GM10266 (cell line): ENCODE measurements around the gene PTPRCAP.

Source experiments
- DNase-seq: peaks from one replicate; pipeline ENCODE4 v3.0.0; 2012; ENCODE audit errors: extremely low spot score
- TF ChIP-seq, protein P1 (sequence below): IDR thresholded peaks from 2 replicates; pipeline ENCODE4 v1.5.1; 2012; ENCODE audit warnings: mild to moderate bottlenecking, low read depth; ENCODE audit not compliant: control insufficient read depth, insufficient read depth; ENCODE audit errors: missing control alignments

PTPRCAP gene

DNA sequence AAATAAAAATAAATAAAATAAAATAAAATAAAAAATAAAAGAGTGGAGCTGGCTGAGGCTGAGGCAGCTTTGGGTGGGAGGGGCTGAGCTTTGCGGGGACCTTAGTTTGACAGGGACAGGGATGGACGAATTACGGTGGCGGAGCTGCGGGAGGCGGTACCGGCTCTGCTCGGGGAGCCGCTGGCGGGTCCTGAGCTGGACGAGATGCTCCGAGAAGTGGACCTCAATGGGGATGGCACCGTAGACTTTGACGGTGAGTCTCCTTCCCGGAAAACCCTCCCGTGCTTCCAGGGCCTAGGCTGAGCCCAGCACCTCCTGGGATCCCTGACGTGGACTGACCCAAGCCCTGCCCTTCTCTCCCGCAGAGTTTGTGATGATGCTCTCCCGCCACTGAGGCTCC lies 20.8 kb upstream of the PTPRCAP start:
- TF ChIP-seq, protein P1, sequence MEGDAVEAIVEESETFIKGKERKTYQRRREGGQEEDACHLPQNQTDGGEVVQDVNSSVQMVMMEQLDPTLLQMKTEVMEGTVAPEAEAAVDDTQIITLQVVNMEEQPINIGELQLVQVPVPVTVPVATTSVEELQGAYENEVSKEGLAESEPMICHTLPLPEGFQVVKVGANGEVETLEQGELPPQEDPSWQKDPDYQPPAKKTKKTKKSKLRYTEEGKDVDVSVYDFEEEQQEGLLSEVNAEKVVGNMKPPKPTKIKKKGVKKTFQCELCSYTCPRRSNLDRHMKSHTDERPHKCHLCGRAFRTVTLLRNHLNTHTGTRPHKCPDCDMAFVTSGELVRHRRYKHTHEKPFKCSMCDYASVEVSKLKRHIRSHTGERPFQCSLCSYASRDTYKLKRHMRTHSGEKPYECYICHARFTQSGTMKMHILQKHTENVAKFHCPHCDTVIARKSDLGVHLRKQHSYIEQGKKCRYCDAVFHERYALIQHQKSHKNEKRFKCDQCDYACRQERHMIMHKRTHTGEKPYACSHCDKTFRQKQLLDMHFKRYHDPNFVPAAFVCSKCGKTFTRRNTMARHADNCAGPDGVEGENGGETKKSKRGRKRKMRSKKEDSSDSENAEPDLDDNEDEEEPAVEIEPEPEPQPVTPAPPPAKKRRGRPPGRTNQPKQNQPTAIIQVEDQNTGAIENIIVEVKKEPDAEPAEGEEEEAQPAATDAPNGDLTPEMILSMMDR, result no peak
- DNase-seq, result no peak

DNA sequence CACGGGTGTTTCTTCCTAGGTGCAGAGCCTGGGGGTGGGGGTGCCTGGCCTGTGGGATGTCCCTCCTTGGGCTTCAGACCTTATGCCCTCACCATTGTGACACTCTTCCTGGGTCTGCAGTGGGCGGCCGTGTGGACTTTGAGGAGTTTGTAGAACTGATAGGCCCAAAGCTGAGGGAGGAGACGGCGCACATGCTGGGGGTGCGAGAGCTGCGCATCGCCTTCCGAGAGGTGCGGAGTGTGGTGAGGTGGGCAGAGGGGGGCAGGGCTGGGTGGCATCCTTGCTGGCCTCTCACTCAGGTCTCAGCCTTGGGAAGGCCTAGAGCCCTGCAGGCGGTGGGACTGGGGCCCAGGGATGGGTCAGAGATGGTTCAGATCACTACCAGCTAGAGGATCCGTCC lies 20.0 kb upstream of the PTPRCAP start:
- no peak for DNase-seq
- TF ChIP-seq, protein P1, result no peak

DNA sequence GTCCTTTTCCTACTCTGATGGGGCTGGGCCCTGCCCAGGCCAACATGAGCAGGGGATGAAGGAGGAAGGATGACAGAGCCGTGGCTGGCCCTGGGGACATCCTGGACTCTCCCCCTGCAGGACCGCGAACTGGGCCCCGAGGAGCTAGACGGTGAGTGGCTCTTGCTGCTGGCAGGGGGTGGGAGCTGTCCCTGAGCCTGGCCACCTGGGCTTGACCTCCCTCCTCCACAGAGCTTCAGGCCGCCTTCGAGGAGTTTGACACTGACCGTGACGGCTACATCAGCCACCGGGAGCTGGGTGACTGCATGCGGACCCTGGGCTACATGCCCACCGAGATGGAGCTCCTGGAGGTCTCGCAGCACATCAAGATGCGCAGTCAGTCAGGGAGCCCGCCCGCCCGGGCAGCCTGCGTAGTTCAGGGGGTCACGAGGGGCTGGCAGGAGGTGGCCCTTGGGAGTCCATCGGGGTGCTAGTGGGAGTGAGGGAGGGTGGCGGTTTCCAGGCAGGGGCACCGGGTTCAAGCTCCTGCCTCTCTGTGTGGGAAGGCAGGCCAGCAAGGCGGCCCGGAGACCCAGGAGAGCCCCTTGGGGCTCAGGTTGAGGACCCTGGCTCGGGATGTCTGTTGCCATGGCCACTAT lies 18.7 kb upstream of the PTPRCAP start:
- TF ChIP-seq, protein P1, result no peak
- DNase-seq, result no peak

DNA sequence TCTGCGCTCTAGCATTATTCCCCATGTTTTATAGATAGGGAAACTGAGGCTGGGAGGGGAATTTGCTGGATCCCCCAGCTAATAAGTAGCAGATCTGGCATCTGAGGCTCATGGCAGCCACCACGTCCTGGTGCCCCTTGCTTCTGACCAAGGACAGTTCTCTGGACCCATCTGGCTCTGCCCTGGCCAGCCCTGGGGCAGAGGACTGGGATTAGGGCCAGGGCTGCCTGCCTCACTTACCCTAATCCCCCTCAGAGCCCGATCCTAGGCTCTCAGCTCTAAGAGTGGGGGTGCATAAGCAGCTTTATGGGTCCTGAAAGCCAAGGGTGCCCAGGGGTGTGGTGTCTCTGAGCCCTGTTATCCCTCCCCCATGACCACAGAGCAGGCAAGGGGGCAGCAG lies 17.6 kb upstream of the PTPRCAP start, which contains the start of gene CABP4:
CABP4 (plus strand) TSS at position 301 of the 400 bp plus-strand sequence; CDS start at position 371, 70 bp downstream.
- TF ChIP-seq, protein P1, result no peak
- DNase-seq, result no peak

DNA sequence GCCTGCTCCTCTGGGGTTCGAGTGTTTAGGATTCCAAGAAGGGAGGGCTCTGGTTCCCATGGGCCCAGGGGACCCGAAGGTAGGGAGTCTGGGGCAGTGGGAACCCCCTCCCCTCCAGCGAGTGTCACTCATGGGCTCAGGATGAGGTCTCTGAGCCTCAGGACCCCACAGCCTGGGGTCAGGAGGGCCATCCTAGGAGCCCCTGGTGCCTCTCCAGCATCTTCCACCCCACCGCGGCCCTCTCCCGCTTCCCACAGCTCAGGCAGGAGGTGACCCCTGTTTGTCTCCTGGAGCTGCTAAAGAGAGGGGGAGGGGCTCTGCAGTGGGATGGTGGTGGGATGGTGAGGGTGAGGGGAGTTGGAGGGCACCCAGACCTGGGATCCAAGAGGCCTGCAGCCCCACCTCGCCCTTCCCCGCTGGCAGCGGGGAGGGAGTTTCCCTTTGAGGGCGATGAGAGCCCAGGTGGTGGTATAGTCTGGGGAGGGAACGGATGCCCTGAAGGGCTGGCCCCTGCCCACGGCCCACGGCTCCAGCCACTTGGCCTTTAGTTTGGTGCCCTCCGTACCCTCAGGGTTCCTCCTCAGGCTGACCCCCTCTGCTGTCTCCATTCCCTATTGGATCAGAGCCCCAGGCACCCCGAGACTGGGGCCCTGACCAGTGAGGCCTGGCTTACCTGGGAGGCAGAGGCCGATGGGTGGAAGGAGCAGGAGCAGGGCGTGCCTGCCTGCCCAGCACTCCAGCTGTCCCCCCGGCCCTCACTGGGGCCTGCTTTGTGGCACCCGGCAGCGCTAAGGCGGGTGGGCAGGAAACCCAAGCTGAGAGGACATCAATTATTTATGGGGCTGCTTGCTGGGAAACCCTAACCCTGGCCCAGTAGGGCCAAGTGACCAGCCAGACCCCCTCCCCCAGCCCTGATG lies 16.6 kb upstream of the PTPRCAP start:
- TF ChIP-seq, protein P1, result no peak
- DNase-seq, result no peak

DNA sequence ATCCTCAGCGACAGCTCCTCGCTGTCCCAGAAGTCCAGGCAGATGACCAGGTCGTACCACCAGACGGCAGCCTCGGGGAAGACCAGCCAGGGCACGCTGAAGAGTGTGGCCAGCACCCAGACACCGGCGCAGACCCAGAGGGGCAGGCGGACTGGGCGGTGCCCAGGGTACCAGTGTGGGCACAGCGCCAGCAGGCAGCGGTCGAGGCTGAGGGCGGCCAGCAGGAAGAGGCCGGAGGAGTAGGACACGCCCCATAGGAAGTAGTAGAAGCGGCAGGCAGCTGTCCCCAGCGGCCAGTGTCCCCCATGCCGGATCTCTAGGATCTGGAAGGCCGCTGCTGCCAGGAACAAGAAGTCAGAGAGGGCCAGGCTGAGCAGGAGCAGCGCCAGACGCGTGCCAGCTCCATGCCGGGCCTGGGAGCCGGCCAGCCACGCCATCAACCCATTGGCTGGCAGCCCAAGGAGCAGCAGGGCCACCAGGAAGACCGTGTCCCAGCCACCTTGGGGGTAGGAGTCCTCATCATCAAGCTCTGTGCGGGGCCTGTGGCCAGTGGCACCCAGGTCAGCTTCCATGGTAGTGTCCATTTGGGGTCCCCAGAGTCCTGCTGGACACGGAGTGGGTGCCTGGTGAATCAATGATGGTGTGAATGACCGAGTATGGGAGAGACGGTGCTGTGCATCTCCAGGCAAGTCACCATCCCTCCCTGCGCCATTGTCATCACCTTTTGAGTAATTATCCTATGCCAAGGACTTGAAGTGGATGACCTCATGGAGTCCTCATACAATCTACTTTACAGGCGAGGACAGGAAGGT lies 14.9 kb upstream of the PTPRCAP start, which contains the start of gene GPR152:
GPR152 (minus strand) TSS at position 589 of the 812 bp plus-strand sequence; CDS start at position 584, 5 bp downstream.
- DNase-seq, result no peak
- TF ChIP-seq, protein P1, result no peak

DNA sequence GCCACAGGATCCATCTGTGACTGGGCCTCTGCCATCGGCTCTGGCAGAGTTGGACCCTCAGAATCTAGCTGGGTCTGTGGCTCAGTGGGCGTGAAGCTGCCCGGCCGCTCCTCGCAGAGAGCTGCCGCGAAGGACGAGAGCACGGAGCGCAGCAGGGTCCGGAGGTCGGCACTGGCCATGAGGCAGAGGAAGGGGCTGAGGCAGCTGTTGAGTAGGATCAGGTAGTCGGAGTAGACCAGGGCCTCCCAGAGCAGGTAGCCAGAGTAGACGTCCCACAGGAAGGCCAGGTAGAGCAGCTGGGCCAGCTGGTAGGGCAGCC lies 14.1 kb upstream of the PTPRCAP start:
- DNase-seq, result no peak
- TF ChIP-seq, protein P1, result no peak
